Uterus (tissue), 2 donors: ENCODE measurements around the gene EYS.

ENCODE experiments used
- POLR2A ChIP-seq, 2 donors: fragments of 450-650 bp; IDR thresholded peaks; one replicate each; pipeline ENCODE4 v1.6.1; 2016; ENCODE audit warnings: antibody characterized with exemption in 2 of 2, mild to moderate bottlenecking in 1 of 2, moderate library complexity in 1 of 2
- TF ChIP-seq, protein P1 (sequence below), 4 experiments: fragments of 200-600 bp in 2 of 4; fragments of 450-650 bp in 2 of 4; sonication (generic) in 2 of 4; IDR thresholded peaks; one replicate each; pipeline ENCODE4 v1.5.1; 2016 to 2019; ENCODE audit warnings: antibody characterized with exemption in 4 of 4, mild to moderate bottlenecking in 2 of 4, moderate library complexity in 1 of 4

DNA sequence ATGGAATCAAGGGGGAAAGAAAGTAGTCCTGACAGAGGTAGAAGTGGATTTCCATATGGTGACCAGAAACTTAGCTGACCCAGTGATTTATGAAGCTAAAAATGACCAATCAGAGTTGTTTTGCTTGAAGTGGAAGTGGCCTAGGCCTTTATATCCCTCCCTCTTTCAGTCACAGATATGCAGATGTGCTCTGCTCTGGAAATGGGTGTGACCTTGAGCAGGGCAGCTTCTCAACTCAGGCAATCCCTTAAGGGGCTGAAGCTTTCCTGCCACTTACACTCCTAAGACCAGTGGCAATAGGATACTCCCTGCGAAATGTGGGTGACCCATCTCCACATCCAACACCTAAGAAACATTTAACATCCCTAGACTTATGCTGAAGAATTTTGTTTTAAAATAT is 256.6 kb downstream of the EYS start:
- TF ChIP-seq, protein P1, sequence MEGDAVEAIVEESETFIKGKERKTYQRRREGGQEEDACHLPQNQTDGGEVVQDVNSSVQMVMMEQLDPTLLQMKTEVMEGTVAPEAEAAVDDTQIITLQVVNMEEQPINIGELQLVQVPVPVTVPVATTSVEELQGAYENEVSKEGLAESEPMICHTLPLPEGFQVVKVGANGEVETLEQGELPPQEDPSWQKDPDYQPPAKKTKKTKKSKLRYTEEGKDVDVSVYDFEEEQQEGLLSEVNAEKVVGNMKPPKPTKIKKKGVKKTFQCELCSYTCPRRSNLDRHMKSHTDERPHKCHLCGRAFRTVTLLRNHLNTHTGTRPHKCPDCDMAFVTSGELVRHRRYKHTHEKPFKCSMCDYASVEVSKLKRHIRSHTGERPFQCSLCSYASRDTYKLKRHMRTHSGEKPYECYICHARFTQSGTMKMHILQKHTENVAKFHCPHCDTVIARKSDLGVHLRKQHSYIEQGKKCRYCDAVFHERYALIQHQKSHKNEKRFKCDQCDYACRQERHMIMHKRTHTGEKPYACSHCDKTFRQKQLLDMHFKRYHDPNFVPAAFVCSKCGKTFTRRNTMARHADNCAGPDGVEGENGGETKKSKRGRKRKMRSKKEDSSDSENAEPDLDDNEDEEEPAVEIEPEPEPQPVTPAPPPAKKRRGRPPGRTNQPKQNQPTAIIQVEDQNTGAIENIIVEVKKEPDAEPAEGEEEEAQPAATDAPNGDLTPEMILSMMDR (IDR thresholded peaks at IDR 0.05) = no peak
- TF ChIP-seq POLR2A (IDR thresholded peaks at IDR 0.05) = no peak
